Measurements from ENCODE around the gene RGMA. TPM values are rescaled to one million over a fixed set of nuclear protein-coding genes. Genes with fewer than 3 reads are reported as not detected.

RGMA gene
- total RNA-seq, 4 donors from 2014 or later = 28.2 to 110 (median 45.6) TPM

- TF ChIP-seq POLR2A (IDR thresholded peaks at IDR 0.05) (peak in 1 of 2 donors; percentile 23), EP300 (IDR thresholded peaks at IDR 0.05) (peak; percentile 56 to 93)
- TF ChIP-seq, protein P1, sequence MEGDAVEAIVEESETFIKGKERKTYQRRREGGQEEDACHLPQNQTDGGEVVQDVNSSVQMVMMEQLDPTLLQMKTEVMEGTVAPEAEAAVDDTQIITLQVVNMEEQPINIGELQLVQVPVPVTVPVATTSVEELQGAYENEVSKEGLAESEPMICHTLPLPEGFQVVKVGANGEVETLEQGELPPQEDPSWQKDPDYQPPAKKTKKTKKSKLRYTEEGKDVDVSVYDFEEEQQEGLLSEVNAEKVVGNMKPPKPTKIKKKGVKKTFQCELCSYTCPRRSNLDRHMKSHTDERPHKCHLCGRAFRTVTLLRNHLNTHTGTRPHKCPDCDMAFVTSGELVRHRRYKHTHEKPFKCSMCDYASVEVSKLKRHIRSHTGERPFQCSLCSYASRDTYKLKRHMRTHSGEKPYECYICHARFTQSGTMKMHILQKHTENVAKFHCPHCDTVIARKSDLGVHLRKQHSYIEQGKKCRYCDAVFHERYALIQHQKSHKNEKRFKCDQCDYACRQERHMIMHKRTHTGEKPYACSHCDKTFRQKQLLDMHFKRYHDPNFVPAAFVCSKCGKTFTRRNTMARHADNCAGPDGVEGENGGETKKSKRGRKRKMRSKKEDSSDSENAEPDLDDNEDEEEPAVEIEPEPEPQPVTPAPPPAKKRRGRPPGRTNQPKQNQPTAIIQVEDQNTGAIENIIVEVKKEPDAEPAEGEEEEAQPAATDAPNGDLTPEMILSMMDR (IDR thresholded peaks at IDR 0.05) = no peak
- 5 to 22% methylated on average over 19 to 21 of the region's 21 CpGs for WGBS, 2 donors
- Histone ChIP-seq H3K27ac (peak overlapping the region; percentile 73 to 96 (median 90)), H3K9me3 (no peaks in the 10 kb centered on the region), H3K4me3 (no peak overlapping the region), H3K4me1 (peaks cover 0 to 67% (median 49%) of the 10 kb centered on the region in 4 donors), H3K27me3 (no peaks in the 10 kb centered on the region), H3K36me3 (peaks cover 0 to 29% (median 5%) of the 10 kb centered on the region in 3 donors)
- peak; percentile 65 to 71 for DNase-seq (ENCODE audit: low spot score in 2 of 2)
Observed at GRCh38 chr15:93028632-93029213, 60.3 kb downstream of the RGMA start.

- Histone ChIP-seq H3K27ac (peak overlapping the region; percentile 73 to 96 (median 90)), H3K27me3 (no peaks in the 10 kb centered on the region), H3K36me3 (peaks cover 0 to 35% (median 6%) of the 10 kb centered on the region in 3 donors), H3K4me1 (peaks cover 0 to 67% (median 49%) of the 10 kb centered on the region in 4 donors), H3K4me3 (no peak overlapping the region), H3K9me3 (no peaks in the 10 kb centered on the region)
- no peak for DNase-seq (ENCODE audit: low spot score in 2 of 2)
- 51 to 56% methylated on average over 7 to 12 of the region's 13 CpGs for WGBS, 2 donors
- no peak for TF ChIP-seq EP300 (IDR thresholded peaks at IDR 0.05)
- TF ChIP-seq, protein P1 (IDR thresholded peaks at IDR 0.05) = no peak
- TF ChIP-seq POLR2A (IDR thresholded peaks at IDR 0.05) = no peak
Observed at GRCh38 chr15:93028111-93028631, 60.8 kb downstream of the RGMA start.

GRCh38 chr15:93027413-93027812 is 61.6 kb downstream of the RGMA start:
- 79 to 80% methylated on average over 10 of the region's 10 CpGs for WGBS, 2 donors
- peaks cover 0 to 42% (median 13%) of the 10 kb centered on the region in 3 donors for H3K36me3 ChIP-seq
- peaks cover 0 to 67% (median 49%) of the 10 kb centered on the region in 4 donors for H3K4me1 ChIP-seq
- peak overlapping the region; percentile 54 to 96 (median 90) for H3K27ac ChIP-seq
- H3K4me3 ChIP-seq = no peak overlapping the region
- TF ChIP-seq EP300 (IDR thresholded peaks at IDR 0.05) (peak in 1 of 2 donors; percentile 24), POLR2A (IDR thresholded peaks at IDR 0.05) (no peak)
- TF ChIP-seq, protein P1 (IDR thresholded peaks at IDR 0.05) = no peak
- H3K9me3 ChIP-seq = no peaks in the 10 kb centered on the region
- no peaks in the 10 kb centered on the region for H3K27me3 ChIP-seq
- DNase-seq (ENCODE audit: low spot score in 2 of 2) = no peak

GRCh38 chr15:93026380-93026817 is 62.6 kb downstream of the RGMA start:
- Histone ChIP-seq H3K27ac (peak overlapping the region in 3 of 4 donors; percentile 54 to 96 (median 94)), H3K27me3 (no peaks in the 10 kb centered on the region), H3K9me3 (no peaks in the 10 kb centered on the region), H3K36me3 (peaks cover 0 to 53% (median 18%) of the 10 kb centered on the region in 3 donors), H3K4me1 (peaks cover 0 to 67% (median 49%) of the 10 kb centered on the region in 4 donors), H3K4me3 (no peak overlapping the region)
- WGBS, 2 donors = 90 to 92% methylated on average over 8 to 9 of the region's 9 CpGs
- no peak for DNase-seq (ENCODE audit: low spot score in 2 of 2)
- TF ChIP-seq, protein P1 (IDR thresholded peaks at IDR 0.05) = no peak

GRCh38 chr15:93025625-93025982 is 63.4 kb downstream of the RGMA start:
- Histone ChIP-seq H3K4me3 (no peak overlapping the region), H3K27ac (peak overlapping the region in 2 of 4 donors; percentile 54 to 96), H3K4me1 (peaks cover 0 to 60% (median 44%) of the 10 kb centered on the region in 4 donors), H3K36me3 (peaks cover 0 to 61% (median 18%) of the 10 kb centered on the region in 3 donors), H3K27me3 (no peaks in the 10 kb centered on the region), H3K9me3 (no peaks in the 10 kb centered on the region)
- 78 to 85% methylated on average over 1 of the region's 1 CpG for WGBS, 2 donors
- no peak for DNase-seq (ENCODE audit: low spot score in 2 of 2)
- TF ChIP-seq POLR2A (IDR thresholded peaks at IDR 0.05) (no peak), EP300 (IDR thresholded peaks at IDR 0.05) (no peak)
- TF ChIP-seq, protein P1 (IDR thresholded peaks at IDR 0.05) = no peak

Measured in tibial nerve (tissue), 4 donors.